GM21390 (cell line): ENCODE results near the gene TXK.
A peak's percentile ranks its signal among the peaks of the same experiment; 100 is the strongest.

Experiments used
- ATAC-seq: cut with Tn5 transposase; IDR thresholded peaks from one replicate; pipeline ENCODE4 v1.9.1; 2021; ENCODE audit not compliant: unreplicated experiment

Gene TXK

DNA sequence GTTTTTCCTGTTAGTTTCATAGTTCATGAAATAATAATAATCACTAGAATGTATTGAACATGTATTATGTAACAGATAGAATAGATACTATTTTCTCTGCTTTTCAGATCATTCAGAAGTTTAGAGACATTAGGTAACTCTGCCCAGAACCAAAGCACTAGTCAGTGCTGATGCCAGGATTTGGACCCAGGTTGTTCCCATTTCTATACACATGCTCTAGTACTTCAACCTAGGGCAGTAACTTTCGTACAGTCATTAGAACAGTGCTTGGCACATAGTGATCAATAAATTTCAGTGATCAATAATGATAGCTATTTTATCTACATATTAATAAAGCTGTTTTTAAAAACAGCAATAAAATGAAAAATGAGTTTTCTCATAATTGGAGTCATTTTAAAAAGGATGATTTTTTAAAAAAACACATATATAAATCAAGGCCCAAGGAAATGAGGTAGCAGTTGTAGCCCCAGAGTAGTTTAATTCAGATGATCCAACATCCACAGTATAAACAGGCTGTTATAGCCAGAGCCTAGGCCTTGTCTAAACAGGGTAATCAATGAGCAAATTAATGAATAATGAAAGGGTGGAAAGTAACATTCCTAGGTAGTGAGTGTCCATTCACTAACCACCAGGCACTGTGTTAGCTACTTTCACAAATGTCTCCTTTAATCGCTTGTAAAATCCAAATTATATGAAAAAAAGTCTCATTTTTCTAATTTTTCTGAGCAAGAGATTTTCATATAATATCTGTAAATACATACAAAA lies 25.6 kb downstream of the TXK start:
- no peak for ATAC-seq

- no peak for ATAC-seq
Observed at GRCh38 chr4:48105230-48105629, 28.8 kb downstream of the TXK start.

- peak; percentile 80 for ATAC-seq
Observed at GRCh38 chr4:48103483-48104139, 30.4 kb downstream of the TXK start.

- no peak for ATAC-seq
Observed at GRCh38 chr4:48102303-48102702, 31.7 kb downstream of the TXK start.

DNA sequence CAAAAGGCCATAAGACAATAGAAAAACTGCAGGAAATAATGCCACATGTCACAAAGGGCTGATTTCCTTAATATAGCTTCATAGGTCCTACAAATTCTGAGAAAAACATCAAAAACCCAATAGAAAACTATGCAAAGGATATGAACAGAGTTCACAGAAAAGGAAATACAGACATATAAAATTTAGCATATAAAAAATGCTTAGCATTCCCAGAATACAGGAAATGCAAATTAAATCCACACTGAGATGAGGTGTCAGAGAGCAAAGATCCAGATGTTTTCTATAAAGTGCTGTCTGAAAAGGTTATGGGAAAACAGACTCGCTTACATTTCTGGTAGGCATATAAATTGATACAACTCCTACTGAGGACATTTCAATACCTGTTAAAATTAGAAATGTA lies 33.8 kb downstream of the TXK start:
- no peak for ATAC-seq

DNA sequence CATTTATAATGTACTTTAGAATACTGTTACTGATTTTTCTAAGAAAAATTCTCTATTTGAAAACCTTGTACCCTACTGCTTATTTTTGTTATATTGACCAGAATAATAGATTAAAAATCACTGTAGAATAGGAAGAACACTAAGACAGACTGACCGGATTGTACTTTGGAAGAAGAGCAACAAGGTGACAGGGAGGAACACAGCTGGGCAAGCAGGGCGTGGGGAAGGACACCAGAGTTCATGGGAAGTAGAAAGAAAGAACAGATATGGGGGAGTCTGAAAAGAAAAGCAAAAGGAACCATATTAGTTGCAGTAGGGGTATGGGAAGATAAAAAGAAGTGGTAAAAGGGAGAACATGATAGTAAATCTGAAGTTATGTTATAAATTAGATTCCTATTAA lies 38.6 kb downstream of the TXK start:
- ATAC-seq = no peak

DNA sequence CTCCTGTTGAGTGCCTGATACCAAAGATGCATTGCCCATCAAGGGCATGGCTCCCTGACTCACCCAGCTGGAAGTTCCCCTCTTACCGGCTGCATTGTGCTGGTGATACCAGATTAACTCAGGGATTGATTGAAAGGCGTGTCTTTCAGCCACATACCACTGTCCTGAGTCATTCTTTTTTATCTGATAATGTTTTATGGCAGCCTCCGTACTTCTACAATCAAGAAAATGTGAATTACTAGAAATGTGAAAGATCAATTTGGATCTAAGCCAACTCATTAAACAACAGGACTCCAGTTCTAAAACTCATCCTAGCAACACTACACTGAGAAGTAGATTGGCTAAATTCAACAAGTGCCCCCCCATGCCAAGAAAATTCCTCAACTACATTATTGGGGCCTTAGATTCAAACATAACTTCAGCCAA lies 40.0 kb downstream of the TXK start:
- ATAC-seq = no peak

DNA sequence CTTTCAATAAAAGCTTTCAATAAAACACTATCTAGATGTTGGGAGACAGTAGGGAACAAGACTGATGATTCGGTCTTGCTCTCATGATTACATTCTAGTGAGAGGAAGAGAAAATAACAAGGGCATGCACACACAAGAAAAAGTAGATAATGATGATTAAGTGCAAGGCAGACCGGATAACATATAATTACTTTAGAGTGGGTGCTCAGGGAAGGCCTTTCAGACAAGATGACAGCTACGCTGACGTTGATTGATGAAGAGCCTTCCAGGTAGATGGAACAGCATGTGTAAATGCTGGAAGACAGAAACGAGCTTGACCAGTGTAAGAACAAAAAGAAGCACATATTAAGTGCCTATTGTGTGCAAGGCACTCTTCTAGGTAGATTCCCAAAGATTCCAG lies 43.4 kb downstream of the TXK start:
- ATAC-seq = no peak

DNA sequence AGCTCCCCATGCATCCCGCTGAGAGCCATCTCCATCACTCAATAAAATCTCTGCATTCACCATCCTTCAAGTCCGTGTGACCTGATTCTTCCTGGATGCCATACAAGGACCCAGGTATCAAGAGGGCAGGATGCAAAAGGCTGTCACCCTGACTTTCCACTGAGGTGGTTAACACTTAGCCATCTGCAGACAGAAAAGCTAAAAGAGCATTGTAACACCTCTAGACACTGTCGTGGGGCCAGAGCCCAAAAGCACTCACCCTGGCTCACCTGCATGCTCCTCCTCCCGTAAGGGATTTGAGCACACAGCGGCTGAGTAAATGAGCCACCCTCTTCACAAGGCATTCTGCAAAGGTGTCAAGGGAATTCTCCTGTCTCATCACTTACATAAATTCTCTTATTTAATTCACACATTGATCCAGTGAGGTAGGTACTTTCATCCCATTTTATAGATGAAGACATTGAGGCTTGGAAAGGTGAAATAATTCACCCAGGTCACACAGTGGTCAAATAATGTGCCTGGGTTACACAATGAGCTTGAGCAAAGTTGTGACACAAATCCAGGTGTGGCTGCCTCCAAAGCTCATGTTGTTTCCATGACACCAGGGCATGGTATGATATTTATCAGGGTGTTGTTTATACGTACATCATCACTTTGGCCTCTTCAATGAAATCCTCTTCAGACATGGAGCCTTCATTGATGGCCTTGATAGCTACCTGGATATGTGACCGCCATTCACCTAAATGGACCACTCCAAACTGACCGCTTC lies 48.0 kb downstream of the TXK start:
- ATAC-seq = no peak

DNA sequence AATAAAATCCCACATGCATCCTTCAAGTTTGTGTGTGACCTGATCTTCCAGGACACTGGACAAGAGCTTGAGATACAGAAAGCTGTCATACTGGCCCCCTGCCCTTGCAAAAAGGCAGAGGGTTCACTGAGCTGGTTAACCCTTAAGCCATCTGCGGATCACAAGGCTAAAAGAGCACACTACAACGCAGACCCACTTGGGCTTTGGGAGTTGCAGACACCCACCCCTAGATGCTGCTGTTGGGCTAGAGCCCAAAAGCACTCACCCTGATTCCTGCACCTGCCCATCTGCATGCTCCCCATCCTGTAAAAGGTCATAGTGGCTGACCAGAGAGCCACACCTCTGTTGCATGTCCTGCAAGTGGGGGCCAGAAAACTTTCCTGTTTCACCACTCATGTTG lies 51.1 kb downstream of the TXK start:
- no peak for ATAC-seq

DNA sequence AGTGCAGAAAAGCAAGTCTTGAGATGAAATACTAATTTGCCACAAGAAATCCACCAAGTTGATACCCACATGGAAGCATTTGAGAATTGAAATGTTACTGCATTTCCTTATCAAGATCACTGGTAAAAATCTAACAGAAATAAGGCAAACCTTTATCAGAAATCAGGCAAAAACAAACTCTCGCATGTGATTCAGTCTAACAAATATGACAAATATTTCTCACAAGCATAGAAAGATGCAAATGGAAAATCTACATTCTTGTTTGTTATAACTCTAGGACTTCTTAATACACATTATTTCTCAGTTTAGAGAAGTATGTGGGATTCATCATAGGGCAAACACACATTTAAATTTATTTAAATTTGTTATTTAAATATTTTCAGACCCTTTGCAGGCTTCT lies 52.9 kb downstream of the TXK start:
- ATAC-seq = no peak

DNA sequence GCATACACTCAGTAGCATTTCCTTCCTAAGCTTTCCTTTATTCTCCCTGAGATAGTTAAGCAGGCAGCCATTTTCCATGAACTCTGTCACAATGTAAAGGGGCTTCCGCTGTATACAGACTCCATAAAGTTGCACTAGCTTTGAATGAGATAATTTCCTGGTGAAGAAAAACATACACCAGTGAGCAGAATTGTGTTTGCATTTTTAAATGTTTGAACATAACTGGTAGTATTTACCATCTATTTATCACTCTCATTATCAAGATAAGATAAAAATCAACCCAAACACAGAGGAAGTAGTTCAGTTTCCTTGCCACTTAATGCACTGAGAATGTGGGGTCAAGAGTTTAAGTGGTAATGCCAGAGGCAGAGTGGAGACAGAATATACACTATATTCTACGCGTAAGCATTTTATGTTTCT lies 54.1 kb downstream of the TXK start:
- ATAC-seq = no peak

- ATAC-seq = no peak
Observed at GRCh38 chr4:48078862-48079655, 55.0 kb downstream of the TXK start.

DNA sequence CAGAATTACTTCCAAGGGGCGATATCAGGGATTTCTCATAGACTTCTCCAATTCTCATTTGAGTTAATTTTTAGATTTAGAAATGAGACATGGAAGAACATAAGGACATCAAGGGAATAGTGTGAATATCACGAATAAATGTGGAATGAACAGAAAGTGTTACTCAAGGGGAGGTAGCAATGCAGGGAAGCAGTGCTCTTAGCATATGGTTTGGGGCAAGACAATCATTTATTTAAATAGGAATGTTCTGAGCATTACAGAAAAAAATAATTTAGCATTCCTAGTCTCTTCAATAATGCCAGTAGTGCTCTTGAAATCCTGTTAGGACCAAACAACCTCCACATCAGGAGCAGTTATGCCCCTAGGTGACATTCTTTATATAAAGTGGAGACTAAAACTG lies 55.6 kb downstream of the TXK start:
- no peak for ATAC-seq

- ATAC-seq = no peak
Observed at GRCh38 chr4:48074657-48075056, 59.4 kb downstream of the TXK start.

DNA sequence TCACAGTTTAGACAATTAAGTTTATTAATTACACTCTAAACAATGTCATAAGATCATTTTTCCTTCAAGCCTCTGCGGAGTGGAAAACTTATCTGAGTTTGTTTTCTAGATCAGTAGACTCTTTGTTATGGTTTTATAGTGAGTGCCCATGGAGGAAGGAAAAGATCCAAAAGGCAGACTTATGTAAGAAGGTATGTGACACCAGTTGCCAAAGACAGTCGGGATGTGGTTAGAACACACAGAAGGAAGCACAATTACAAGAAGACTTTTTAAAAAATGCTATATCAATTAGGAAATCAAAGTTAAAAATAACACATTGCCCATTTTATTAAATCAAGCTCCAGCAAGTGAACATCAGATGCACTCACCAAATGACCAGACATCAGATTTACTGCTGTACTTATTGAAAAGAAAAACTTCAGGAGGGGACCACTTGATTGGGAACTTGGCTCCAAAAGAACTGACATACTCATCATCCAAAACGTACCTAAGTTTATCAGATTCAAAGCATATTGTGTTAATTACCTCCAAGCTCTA lies 60.4 kb downstream of the TXK start:
- ATAC-seq = no peak

GRCh38 chr4:48071191-48071590 lies 62.9 kb downstream of the TXK start:
- no peak for ATAC-seq

DNA sequence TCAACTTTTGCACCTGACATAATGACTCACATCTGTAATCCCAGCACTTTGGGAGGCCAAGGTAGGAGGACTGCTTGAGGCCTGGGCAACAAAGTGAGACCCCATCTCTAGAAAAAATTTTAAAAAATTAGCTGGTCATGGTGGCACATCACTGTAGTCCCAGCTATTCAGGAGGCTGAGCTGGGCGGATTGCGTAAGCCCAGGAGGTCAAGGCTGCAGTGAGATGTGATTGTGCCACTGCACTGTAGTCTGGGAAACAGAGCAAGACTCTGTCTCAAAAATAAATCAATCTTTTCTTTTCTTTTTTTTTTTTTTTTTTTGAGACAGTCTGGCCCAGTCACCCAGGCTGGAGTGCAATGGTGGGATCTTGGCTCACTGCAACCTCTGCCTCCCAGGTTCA lies 65.0 kb downstream of the TXK start:
- no peak for ATAC-seq

GRCh38 chr4:48068182-48068581 lies 65.9 kb downstream of the TXK start:
- ATAC-seq = no peak

DNA sequence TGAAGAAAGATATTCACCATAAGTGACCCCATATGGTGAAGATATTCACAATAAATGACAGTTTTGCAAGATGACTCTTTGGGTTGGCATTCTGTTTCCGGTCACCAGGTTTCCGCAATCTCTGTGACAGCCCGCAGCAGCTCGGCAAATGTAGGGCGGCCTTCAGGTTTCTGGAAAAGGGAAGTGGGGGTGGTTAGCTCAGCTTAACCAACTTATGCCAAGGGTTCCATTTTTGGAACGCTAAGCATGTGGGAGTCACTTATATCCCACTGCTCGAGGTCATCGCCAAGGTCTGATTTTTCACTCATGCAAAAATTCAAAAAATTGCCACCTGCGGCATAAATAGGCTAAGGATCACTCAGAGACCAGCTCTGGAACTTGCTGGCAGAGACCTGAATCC lies 66.5 kb downstream of the TXK start:
- no peak for ATAC-seq

- ATAC-seq = peak; percentile 63
Observed at GRCh38 chr4:48065587-48066052, 68.4 kb downstream of the TXK start.
